HUDEP-2 (cell line): ENCODE results near the gene SEC31A.
A peak's percentile ranks its signal among the peaks of the same experiment; 100 is the strongest.

Experiments used
- DNase-seq, 76 experiments: peaks; one replicate each; lab custom pipeline; 2025; ENCODE audit not compliant: unreplicated experiment in 76 of 76; lab: John Stamatoyannopoulos, UW

SEC31A gene

DNA sequence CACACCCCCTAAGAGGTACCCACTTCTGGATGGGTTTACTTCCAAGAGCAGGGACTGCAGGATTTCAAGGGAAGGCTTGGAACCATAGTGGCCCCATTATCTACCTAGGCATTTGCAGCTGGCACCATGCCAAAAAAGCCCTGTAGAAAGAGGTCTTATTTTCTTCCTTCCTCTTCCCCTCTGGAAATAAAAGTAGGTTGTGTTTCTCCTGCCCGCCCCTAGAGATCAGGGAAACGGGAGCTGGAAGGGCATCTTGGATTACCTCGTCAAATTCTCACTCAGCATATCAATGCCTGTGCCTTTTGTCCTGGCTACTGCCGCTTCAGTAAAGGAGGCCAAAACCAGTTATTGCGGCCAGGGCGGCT lies 93.9 kb downstream of the SEC31A start:
- peak in 1 of 76 experiments; percentile 37 for DNase-seq

DNA sequence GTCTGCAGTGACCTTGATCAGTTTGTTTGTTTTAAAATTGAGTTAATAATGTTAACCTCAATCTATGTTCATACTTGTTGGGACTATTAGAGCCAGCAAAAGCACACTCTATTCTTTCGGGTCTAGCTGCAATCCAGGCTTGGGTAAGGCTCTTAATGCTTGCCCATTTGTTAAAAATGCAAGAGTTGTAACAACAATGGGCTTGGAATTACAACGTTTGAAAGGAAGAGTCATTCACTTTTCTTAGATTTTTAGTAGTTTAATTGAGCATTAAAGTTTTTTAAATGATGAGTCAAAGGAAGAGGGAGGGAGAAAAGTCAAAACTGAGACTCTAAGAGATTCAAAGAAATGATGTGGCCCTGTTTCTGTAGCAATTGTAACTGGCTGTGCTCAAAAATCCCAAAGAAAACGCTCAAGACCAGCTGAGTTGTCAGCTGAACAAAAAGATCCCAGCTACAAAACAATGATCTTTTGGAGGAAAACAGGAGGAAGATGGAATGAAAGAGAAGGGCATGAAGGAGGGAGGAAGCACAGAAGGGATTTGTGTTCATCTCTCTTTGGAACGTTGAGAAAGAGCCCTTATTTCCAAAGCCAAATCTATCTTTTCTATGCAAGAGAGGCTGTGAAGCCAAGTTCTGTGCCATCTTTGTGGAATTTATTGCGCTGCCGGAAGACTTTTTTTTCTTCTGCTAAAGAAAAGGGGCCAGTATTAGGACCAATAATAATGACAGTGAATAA lies 97.9 kb downstream of the SEC31A start:
- DNase-seq = no peak

- DNase-seq = no peak
These were observed 99.8 kb downstream of the SEC31A start for GRCh38 chr4:82791179-82791578.

GRCh38 chr4:82790060-82790660 lies 100.8 kb downstream of the SEC31A start:
- no peak for DNase-seq

DNA sequence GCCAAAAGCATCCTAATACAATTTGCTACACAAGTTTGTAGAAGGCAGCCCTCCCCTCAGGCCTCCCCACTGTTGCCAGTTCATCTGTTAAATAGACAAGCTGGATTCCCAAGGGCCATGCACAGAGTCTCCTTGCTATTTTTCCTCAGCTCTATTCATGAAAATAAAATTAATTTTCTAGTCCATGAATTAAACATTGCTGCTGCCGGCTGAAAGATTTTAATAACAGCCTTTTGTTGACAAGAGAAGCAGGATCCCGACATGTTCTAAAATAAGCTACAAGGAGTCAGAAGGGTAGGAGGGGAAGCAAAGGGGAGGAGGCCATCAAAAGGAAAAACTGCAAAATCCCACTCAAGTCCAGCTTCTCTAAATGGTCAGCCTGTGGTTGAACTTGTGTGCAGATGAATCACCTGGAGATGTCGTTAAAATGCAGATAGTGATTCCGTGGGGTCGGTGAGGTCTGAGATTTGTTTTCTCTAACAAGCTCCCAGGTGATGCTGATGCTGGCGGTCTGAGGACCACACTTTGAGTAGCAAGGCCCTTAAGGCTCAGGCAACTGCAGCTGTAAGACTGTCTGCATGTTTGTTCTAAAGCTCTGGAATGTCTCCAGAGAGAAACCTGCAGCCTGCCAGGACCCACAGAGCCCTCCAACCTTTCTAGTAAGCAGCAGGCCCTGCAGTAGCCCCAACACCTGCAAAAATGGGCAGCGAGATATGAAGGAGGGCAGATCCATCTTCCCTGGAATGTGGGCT lies 101.8 kb downstream of the SEC31A start:
- no peak for DNase-seq

- DNase-seq = no peak
These were observed 103.6 kb downstream of the SEC31A start for GRCh38 chr4:82787342-82787741.

DNA sequence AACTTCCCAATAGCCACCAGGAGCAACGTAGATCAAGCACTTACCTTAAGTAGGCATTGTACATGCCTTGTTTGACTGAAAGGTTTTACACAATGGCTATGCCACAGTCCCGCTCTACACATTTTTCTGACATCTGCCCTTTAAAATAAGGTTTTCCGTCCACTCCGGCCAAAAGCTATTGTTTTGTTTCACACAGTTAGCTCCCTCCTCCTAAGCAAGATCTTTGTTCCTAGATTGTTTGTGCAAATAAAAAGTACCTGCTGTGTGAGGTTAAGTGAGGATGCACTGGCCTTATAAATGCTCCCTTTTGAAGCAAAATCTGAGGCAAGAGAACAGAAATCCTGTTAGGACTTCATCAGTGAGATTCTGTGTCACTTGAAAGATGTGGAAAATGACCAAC lies 104.1 kb downstream of the SEC31A start:
- no peak for DNase-seq

DNA sequence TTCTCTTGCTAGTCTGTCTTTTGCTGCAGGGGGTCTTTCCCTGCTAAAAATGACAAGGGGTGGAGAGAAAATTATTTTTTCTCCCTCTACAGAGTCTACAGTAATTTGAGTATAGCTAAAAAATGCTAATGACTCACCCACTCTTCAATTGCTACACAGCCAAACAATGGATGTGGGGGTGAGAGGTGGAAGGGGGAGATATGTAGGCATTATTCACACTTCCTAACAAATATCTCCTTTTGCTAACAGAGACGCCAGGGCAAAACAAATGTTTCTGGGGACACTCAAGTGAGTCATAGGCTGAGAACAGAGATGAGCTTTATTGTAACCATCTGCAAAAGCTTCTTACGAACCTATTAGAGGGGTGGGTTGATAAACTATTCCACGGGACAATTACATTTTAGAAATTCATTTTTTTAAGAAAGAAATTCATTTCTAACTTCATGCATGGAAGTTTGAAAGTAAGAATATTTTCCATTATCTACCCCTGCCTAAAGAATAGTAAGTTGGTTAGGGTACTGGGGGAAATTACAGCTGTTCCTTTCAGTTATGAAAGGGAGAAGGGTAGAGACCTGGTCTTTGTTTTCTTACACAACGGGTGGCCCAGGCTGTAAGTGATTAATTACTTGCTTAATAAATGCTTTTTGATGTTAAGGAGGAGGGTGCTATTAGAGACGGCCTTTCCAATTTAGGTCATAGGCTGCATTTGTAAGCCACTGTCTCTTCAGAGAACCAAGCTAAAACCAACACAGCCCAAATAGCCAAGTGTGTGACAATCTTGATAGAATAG lies 105.1 kb downstream of the SEC31A start:
- no peak for DNase-seq

GRCh38 chr4:82784681-82785610 lies 106.0 kb downstream of the SEC31A start:
- DNase-seq = no peak

GRCh38 chr4:82782626-82783345 lies 108.2 kb downstream of the SEC31A start:
- no peak for DNase-seq

GRCh38 chr4:82780752-82781231 lies 110.2 kb downstream of the SEC31A start:
- DNase-seq = peak in 20 of 76 experiments; percentile 1 to 41 (median 9)

- DNase-seq = no peak
These were observed 110.7 kb downstream of the SEC31A start for GRCh38 chr4:82780170-82780751.

- no peak for DNase-seq
These were observed 111.9 kb downstream of the SEC31A start for GRCh38 chr4:82779032-82779431.

GRCh38 chr4:82777857-82778525 lies 113.0 kb downstream of the SEC31A start:
- DNase-seq = no peak

DNA sequence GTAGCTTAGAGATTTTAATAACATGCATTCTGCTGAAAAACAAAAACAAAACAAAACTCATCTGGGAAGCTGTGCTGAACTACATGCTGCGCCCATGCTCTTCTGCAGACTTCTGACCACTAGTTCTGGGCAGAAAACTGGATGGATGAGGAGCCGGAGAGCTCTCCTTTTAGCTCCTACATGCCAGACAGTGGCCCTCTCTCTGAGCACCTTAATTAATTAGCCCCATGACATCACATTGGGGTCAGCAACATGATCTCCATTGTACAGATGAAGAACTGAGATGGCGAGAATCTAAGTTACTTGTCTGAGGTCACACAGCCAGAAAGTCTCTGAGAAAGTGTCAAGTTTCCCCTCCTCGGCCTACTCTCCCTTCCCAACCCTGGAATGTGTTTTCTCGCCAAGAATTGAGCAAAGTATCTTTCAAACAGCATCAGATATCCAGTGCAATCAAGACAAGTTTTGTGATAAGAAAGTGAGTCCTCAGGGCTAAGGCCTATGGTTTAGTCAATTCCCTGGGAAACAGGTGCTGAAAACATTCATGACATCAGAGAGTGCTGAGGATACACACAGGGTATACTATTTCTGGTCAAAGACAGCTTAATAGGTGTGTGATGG lies 113.9 kb downstream of the SEC31A start:
- no peak for DNase-seq

DNA sequence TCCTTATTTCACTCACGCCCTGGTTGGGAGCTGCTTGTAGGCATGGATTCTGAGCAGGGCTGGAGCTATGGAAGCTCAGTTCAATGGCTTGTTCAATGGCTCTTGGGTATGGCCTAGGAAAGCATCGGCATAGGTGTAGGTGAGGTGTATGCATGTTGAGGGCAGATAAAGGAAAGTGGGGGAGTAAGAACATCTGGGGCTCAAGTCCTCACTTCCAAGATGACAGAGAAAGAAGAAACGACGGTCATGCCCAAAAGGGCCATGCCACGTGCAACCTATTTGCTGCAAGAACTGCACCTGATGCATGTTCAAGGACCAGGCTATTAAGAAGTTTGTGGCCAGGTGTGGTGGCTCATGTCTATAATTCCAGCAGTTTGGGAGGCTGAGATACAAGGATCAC lies 115.7 kb downstream of the SEC31A start:
- no peak for DNase-seq

GRCh38 chr4:82774711-82775171 lies 116.2 kb downstream of the SEC31A start:
- no peak for DNase-seq

- no peak for DNase-seq
These were observed 117.9 kb downstream of the SEC31A start for GRCh38 chr4:82773057-82773456.
